ENCODE measurements around the gene EXOC7. TPM values are rescaled to one million over a fixed set of nuclear protein-coding genes. Genes with fewer than 3 reads are reported as not detected.
A peak's percentile ranks its signal among the peaks of the same experiment; 100 is the strongest.

Gene EXOC7
- total RNA-seq, 1 experiment from 2014 or later: 114 TPM

DNA sequence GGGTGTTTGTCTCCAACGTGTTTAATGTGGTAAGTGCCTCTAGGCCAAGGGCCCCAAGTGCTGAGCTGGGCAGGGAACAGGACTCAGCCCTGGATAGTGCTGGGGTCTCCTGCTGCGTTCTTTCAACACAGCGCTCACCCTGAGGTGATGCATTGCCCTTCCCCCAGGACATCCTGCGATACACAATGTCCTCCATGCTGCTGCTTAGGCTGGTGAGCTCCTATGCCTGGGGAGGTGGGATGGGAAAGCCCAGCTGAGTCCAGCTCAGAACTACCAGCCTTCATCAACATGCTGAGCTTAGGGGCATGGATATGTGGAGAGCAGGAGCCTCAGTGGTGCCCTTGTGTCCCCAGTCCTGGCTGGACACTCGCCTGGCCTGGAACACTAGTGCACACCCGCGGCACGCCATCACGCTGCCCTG lies 24.0 kb downstream of the EXOC7 start:
- Histone ChIP-seq H4K20me1 (ENCODE audit: insufficient read depth) (no peaks in the 10 kb centered on the region), H3K4me3 (replicated peaks in 1 of 2; ENCODE audit: low read depth in 1 of 2, low read length in 2 of 2) (no peak overlapping the region), H3K79me2 (ENCODE audit: insufficient read depth, low read length) (no peaks in the 10 kb centered on the region), H3K27ac (ENCODE audit: low read depth, low read length) (no peak overlapping the region), H3K4me2 (ENCODE audit: low read length) (no peak overlapping the region), H3K9me3 (ENCODE audit: control insufficient read depth in 1 of 2, insufficient read depth in 1 of 2, low read depth in 1 of 2, low read length in 2 of 2) (no peaks in the 10 kb centered on the region), H3K9me2 (ENCODE audit: insufficient read depth) (no peaks in the 10 kb centered on the region), H3K4me1 (ENCODE audit: control insufficient read depth in 1 of 2, insufficient read depth in 2 of 2, low read length in 2 of 2) (no peaks in the 10 kb centered on the region), H2AFZ (ENCODE audit: low read depth, low read length, poor library complexity, severe bottlenecking) (no peak overlapping the region), H3K36me3 (ENCODE audit: control insufficient read depth in 1 of 2, insufficient read depth in 2 of 2, low read length in 2 of 2) (peaks cover 12 to 15% of the 10 kb centered on the region in 2 experiments; a peak in 3 of 4 replicates), H3K27me3 (ENCODE audit: insufficient read depth, low read length) (peaks cover 8% of the 10 kb centered on the region; the same call in 1 of the 2 replicates), H3K9ac (ENCODE audit: low read length) (no peak overlapping the region)
- DNase-seq (ENCODE audit: low read depth, low spot score) (no peak), ATAC-seq (peak; percentile 18)
- ChIA-PET CTCF (no interaction called here), RAD21 (ENCODE audit: low non-redundant PET in 1 of 2, low total read pairs in 2 of 2, uncharacterized antibody in 2 of 2, unreplicated experiment in 2 of 2) (no interaction called here), POLR2A (interaction anchor here (1.2 kb wide), 1 partner anchor 26 kb away, joined by 3 read pairs; no protein-coding TSS in a partner anchor)
- intact Hi-C loops (cut with micrococcal nuclease): no loop called here
- BruUV-seq (replicated peaks): no TSS peak
- TF ChIP-seq TCF7L2 (IDR thresholded peaks at IDR 0.05; ENCODE audit: borderline replicate concordance, extremely low read depth, insufficient read depth, insufficient read length): no peak
- peak; percentile 31; the same call in 1 of the 2 replicates for TF ChIP-seq JUND (IDR thresholded peaks at IDR 0.05)

DNA sequence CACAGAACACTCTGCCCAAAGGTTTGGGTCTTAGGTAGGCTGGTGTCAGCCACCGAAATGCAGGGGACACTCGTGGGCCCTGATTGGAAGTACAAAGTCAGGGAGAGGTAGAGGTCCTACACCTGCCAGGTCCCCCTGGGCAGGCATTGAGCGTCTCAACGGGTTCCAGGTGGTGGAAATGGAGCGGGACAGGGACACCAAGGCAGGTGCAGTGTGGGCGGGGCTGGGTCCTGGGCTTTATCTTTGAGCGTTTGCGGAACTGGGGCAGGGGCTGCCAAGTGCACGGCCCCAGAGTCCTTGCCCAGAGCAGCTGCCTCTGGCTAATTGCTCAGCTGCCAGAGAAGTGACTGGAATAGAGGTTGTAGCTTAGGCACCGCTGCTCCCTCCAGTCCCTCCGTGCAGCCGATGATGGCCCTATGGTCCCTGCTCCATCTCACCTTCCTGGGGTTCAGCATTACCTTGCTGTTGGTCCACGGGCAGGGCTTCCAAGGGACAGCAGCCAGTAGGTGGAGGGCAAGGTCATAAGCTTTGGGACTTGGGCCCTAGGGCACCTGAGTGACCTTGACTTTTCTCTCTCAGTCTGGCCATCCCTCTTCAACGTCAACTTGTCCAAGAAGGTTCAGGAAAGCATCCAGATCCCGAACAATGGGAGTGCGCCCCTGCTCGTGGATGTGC lies 24.6 kb downstream of the EXOC7 start, which contains the start of gene ZACN:
Gene ZACN, plus strand, starts transcription at position 323 of the 675 bp plus-strand sequence. Its CDS starts 83 bp downstream, at position 406.
- H3K36me3 ChIP-seq (ENCODE audit: control insufficient read depth in 1 of 2, insufficient read depth in 2 of 2, low read length in 2 of 2): peaks cover 7 to 10% of the 10 kb centered on the region in 2 experiments; a peak in 2 of 4 replicates
- RAD21 ChIA-PET (ENCODE audit: low non-redundant PET in 1 of 2, low total read pairs in 2 of 2, uncharacterized antibody in 2 of 2, unreplicated experiment in 2 of 2): no interaction called here
- H3K9ac ChIP-seq (ENCODE audit: low read length): no peak within 1 kb of the TSS
- H3K9me2 ChIP-seq (ENCODE audit: insufficient read depth): no peaks in the 10 kb centered on the region
- CTCF ChIA-PET: no interaction called here
- H3K4me3 ChIP-seq (replicated peaks in 1 of 2; ENCODE audit: low read depth in 1 of 2, low read length in 2 of 2): no peak within 1 kb of the TSS
- H3K4me2 ChIP-seq (ENCODE audit: low read length): no peak within 1 kb of the TSS
- POLR2A ChIA-PET: interaction anchor here (1.2 kb wide), 1 partner anchor 26 kb away, joined by 3 read pairs; no protein-coding TSS in a partner anchor
- intact Hi-C loops (cut with micrococcal nuclease): no loop called here
- no peaks in the 10 kb centered on the region for H3K9me3 ChIP-seq (ENCODE audit: control insufficient read depth in 1 of 2, insufficient read depth in 1 of 2, low read depth in 1 of 2, low read length in 2 of 2)
- H3K4me1 ChIP-seq (ENCODE audit: control insufficient read depth in 1 of 2, insufficient read depth in 2 of 2, low read length in 2 of 2): no peaks in the 10 kb centered on the region
- peaks cover 8% of the 10 kb centered on the region; the same call in 1 of the 2 replicates for H3K27me3 ChIP-seq (ENCODE audit: insufficient read depth, low read length)
- no peak for ATAC-seq
- no peaks in the 10 kb centered on the region for H3K79me2 ChIP-seq (ENCODE audit: insufficient read depth, low read length)
- no peak within 1 kb of the TSS for H2AFZ ChIP-seq (ENCODE audit: low read depth, low read length, poor library complexity, severe bottlenecking)
- BruUV-seq (replicated peaks): no TSS peak
- no peaks in the 10 kb centered on the region for H4K20me1 ChIP-seq (ENCODE audit: insufficient read depth)
- no peak for DNase-seq (ENCODE audit: low read depth, low spot score)
- H3K27ac ChIP-seq (ENCODE audit: low read depth, low read length): no peak within 1 kb of the TSS
- TF ChIP-seq ZBTB33 (IDR thresholded peaks at IDR 0.05; ENCODE audit: extremely low read depth, insufficient replicate concordance, low read length) (no peak), CBX3 (IDR thresholded peaks at IDR 0.05; ENCODE audit: low read depth) (no peak), REST (IDR thresholded peaks at IDR 0.05; ENCODE audit: low read depth) (no peak), RAD21 (IDR thresholded peaks at IDR 0.05; ENCODE audit: low read depth) (no peak), ELF1 (IDR thresholded peaks at IDR 0.05; ENCODE audit: borderline replicate concordance, low read depth) (no peak), SRF (IDR thresholded peaks at IDR 0.05; ENCODE audit: low read depth) (no peak), JUND (IDR thresholded peaks at IDR 0.05) (no peak), SP1 (IDR thresholded peaks at IDR 0.05; ENCODE audit: low read depth) (no peak), YY1 (IDR thresholded peaks at IDR 0.05; ENCODE audit: extremely low read depth, insufficient replicate concordance, low read depth, low read length) (no peak)
